ENCODE data around the gene NPB.
"Not testable (repeated sequence)": the region's sequence is repeated elsewhere in the genome, so short reads cannot be mapped to it uniquely, and the experiment has no call there.

NPB gene

GRCh38 chr17:81913394-81914102, 11.5 kb downstream of the NPB start:
- no peak for DNase-seq

GRCh38 chr17:81914103-81914850, 12.2 kb downstream of the NPB start:
- no peak for DNase-seq

DNA sequence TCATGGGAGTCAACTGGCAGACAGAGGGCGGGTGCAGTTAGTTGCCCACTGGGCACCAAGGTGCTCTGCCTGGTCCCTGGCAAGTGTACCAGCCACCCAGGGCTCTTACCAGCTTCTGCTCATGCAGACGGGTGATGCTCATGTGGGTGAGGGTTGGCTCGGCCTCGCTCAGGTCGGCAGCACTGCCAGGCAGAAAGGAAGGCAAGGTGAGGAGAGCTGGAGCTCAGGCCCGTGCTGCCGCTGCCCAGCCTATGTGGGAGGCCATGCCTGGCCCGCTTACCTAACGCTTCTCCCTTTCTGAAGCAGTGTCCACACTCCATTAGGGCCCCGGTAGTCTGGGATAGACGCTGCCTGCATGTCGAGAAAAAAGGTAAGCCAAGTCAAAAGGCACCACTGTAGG, 13.3 kb downstream of the NPB start:
- DNase-seq: no peak

DNA sequence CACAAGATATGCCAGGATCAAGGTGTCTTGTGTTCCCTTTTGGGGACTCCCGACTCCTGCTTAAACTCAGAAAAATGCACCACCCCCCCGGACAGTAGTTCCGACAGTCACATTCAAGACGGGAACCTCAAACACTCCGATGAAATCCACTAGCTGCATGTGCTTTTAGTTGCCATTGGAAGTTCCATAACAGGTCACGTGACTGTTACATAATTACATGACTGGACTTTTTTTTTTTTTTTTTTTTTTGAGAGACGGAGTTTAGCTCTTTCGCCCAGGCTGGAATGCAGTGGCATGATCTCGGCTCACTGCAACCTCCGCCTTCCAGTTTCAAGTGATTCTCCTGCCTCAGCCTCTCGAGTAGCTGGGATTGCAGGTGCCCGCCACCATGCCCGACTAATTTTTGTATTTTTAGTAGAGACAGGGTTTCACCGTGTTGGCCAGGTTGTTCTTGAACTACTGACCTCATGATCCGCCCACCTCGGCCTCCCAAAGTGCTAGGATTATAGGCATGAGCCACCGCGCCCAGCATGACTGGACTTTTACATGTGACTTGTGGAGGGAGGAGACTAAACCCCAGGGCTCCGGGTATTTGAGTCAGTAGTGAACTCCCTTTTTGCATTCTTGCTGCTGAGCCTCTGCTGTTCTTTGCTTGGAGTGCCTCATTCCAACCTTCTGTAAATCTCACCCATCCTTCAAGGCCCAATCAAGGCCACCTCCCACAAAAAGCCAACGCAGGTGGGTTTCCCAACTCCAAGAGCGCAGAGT, 14.4 kb downstream of the NPB start:
- no peak for DNase-seq

- DNase-seq: peak; percentile 25
Measured at GRCh38 chr17:81917565-81918332, 15.7 kb downstream of the NPB start, which contains the start of gene SIRT7. TSS of gene SIRT7 (minus strand) at chr17:81918176. CDS start at chr17:81918131, 45 bp downstream.

DNA sequence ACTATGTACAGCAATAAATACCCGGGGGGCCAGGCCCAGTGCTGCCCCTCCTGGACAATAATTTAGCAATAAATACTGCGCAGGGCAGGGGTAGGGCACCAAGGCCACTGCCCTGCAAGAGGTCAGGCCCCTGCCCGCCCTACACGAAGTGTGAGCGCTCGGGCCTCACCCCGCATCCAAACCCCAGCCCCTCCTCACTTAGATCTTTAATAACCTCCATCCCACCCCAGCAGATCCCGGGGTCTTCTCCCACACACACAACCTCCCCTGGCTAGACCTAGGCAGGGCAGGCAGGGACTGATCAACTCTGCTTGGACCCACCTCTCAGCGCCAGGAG, 16.3 kb downstream of the NPB start:
- DNase-seq: not testable (repeated sequence)

DNA sequence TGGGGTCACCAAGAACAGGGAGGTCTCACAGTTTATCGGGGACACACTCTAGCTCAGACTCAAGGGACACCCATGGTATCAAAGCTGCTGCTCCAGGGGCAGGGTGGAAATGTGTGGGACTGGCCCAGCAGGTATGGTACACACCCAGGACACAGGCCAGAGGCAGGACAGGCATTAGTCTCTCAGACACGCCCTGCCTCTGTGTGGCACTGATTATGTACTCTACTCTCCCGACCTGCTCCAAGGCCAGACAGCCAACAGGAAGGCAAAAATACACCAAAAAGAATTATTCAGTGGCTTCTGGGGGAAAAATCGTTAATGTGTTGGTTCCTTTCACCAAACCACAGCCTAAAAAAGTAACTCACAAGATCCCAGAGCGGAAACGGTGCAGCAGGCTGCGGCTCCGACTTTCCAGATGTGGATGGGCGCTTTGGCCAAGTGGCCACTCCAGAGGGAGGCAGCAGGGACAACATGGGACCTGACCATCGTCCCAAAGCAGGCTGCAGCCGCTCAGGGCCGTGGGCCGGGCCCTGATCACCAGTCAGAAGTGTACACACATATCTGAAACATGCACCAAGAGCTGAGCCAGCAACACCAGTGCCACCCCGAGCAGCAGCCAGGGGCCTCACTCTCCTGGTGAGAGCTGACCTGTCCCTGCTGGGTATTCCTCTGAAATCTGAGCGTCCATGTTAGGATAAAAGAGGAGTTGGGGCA, 17.0 kb downstream of the NPB start:
- DNase-seq: no peak

GRCh38 chr17:81920612-81921536, 18.8 kb downstream of the NPB start:
- DNase-seq: no peak

DNA sequence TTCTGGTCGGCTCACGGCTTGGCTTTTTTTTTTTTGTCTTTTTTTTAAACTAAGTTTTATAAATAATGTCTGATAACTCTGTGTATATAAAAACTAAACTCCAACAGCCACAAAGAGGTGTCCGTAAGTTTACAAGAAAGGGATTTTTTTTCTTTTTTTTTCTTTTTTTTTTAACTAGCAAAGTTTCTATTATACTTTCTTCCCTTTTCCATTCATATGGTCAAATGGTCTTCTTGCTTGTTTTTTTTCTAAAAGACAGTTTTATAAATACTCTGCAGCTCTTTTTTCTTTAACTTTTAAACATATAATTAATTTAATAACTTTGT, 19.5 kb downstream of the NPB start:
- DNase-seq: no peak

- DNase-seq: no peak
Measured at GRCh38 chr17:81921996-81922565, 20.0 kb downstream of the NPB start.

DNA sequence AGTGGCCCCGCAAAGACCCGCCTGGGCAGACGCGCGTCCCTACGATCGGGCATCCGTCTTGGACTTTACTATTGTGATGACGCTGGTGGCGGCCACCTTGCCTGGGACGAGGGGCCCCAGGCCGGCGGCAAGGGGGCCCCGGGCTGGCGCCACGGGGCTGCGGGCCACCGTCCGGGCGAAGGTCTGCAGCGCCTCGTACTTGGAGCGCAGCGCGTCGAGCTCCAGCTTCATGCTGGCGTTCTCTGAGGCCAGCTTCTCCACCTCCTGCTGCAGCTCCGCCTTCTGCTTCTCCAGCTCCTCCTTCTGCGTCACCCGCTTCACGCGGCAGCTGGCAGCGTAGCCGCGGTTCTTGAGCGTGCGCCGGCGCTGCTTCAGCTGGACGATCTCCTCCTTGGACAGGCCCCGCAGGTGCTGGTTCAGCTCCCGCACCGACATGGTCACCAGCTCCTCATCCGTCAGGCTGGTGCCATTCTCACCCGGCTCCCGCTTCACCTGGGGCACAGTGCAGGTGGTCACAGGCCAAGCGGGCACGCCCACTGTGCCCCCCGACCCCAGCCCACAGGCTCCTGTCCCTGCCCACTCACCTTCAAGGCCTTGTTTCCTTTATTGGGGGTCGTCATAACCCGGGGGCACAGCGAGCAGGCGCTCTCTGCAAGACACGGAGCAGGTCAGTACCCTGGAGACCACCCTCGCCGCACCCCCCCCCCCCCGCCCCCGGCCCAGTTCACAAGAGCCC, 20.7 kb downstream of the NPB start:
- DNase-seq: no peak

- no peak for DNase-seq
Measured at GRCh38 chr17:81923302-81924260, 21.5 kb downstream of the NPB start.

- DNase-seq: no peak
Measured at GRCh38 chr17:81924557-81925532, 22.8 kb downstream of the NPB start.

GRCh38 chr17:81925860-81926450, 23.9 kb downstream of the NPB start:
- no peak for DNase-seq

GRCh38 chr17:81926451-81927151, 24.6 kb downstream of the NPB start:
- DNase-seq: no peak

DNA sequence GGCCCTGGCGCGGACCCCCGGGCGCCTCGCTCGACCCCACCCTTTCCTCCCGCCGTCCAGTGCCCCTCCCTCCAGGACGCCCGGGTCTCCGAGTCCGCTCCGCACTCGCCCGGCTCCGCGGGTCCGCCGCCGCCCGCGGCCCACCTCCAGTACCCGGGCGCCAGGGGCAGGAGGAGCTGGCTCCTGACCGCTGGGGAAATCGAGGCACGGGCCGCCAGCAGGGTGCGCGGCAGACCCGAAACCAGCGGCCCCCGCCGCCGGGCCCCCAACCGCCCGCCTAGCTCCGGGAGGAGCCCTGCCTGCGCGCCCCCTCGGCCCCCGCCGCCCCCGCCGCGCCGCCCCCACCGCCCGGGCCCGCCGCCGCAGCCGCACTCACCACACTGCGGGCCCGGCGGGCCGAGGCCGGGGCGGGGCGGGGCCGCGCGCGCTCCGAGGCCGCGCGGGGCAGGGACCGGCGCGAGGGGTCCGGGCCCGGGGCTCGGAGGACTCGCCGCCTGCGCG, 25.2 kb downstream of the NPB start:
- no peak for DNase-seq
